ENCODE data around the gene GRWD1. TPM values are rescaled to one million over a fixed set of nuclear protein-coding genes. Genes with fewer than 3 reads are reported as not detected.
A peak's percentile ranks its signal among the peaks of the same experiment; 100 is the strongest.

Gene GRWD1
- total RNA-seq: 10 to 100 TPM; 32.8 to 46.3 TPM

GRCh38 chr19:48445606-48446481, at the start of gene GRWD1:
TSS of gene GRWD1 (plus strand) at chr19:48445983. CDS start at chr19:48446006, 23 bp downstream.
- Mint-ChIP-seq H3K9me3 (no peaks in the 10 kb centered on the region), H3K27ac (peak within 1 kb of the TSS; percentile 90 to 93), H3K36me3 (peaks cover 23 to 39% of the 10 kb centered on the region in 2 donors)
- peak; percentile 87 to 96 for DNase-seq (ENCODE audit: low spot score in 2 of 2)
- ATAC-seq: peak; percentile 96 to 98

DNA sequence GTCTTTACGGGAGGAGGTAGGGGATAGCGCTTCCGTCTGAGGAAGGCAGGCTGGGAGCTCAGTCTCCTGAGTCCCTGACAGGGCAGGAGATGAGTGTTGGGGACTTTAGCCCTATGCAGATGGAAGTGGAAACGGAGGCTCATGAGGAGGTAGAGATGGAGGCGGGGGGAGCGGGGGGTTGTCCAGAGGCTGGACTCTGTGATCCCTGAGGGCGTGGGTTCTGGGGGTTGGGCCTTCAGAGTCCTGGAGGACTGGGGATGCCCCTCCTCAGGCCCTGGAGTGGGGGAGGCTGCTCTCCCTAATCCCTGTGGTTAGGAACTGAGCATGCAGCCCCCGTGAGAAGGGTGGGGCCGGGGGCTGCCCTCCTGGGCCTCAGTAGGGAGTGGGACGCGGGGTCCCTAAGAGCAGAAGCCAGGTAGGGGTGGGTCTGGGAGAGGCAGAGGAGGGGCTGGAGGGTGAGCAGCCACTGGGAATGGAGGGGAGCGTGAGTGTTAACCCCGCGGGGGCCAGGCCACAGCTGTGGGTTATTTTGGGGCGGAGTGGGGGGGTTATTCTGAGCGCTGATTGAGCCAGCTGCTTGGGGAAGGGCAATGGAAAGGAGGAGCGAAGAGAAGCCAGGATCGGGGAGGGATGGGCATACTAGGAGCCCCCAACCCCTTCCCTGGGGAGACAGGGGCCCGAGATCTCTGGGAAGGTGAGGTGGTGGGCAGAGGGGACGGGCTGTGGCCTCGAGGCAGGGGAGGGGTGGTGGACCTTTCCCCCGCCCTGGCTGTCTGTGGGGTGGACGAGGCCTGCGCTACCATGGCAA, 49.6 kb upstream of the GRWD1 start:
- Mint-ChIP-seq H3K36me3 (peaks cover 6 to 9% of the 10 kb centered on the region in 2 donors), H3K27ac (no peak overlapping the region), H3K9me3 (peaks cover 4 to 10% of the 10 kb centered on the region in 2 donors)
- ATAC-seq (no peak), DNase-seq (ENCODE audit: low spot score in 2 of 2) (no peak)

DNA sequence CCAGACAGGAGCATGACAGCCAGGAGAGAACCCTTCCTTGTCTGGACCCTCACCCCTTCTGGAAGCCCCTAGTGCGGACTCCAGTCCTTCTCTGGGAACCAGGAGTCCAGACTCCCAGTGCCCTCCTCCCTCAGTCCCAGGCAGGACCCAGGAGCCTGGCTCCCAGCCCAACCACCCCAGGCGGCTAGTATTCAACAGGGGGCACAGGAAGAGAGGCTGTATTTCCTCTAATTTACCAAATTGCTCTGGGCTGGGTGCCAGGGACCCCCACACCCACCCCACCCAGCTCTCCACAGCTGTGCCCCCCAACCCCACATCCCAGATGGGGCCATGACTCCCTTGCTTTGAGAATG, 49.0 kb upstream of the GRWD1 start:
- peaks cover 4 to 10% of the 10 kb centered on the region in 2 donors for H3K9me3 Mint-ChIP-seq
- H3K27ac Mint-ChIP-seq: no peak overlapping the region
- no peak for DNase-seq (ENCODE audit: low spot score in 2 of 2)
- ATAC-seq: no peak
- peaks cover 6 to 9% of the 10 kb centered on the region in 2 donors for H3K36me3 Mint-ChIP-seq

DNA sequence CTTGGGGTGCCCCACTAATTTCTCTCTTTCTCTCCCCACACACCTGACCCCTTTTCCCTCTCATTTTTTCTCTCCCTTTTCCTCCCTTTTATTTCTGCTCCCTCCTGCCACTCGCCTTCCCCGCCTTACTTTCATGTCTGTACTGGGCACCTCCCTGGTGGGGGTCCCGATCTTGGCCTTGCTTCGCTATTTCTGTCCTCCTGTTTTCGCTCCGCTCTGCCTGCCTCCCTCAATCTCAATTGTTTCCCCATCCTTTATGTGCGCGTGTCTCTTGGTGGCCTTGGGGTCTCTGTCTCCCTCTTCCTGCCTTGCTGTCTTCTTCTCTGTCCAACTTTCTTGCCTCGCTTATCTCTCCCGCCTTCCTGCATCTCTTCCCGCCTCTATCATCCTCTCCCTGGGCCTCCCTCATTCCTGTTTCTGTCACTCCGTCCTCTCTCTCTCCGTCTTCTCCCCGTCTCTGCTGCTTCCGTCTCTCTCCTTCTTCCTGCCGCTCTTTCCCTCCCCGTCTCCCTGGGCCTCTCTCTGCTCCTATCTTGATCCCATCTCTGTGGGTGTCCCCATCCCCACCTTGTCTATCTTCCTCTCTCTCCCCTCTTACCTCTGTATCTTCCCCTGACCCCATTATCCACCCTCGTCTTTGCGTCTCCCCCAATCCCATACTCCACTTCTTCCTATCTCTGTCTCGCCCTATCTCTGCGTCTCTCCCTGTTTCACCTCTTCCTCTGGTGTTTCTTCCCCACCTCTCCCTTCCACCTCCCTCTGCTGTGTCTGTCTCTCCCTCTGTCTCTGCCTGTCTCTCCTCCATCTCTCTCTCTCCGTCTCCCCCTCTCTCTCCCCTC, 48.3 kb upstream of the GRWD1 start:
- Mint-ChIP-seq H3K27ac (peak overlapping the region; percentile 81 to 89), H3K36me3 (peaks cover 6 to 9% of the 10 kb centered on the region in 2 donors), H3K9me3 (peaks cover 4 to 10% of the 10 kb centered on the region in 2 donors)
- ATAC-seq: no peak
- DNase-seq (ENCODE audit: low spot score in 2 of 2): no peak

GRCh38 chr19:48398102-48398374, 47.7 kb upstream of the GRWD1 start:
- Mint-ChIP-seq H3K27ac (peak overlapping the region; percentile 81 to 89), H3K36me3 (peaks cover 6 to 9% of the 10 kb centered on the region in 2 donors), H3K9me3 (peaks cover 4 to 10% of the 10 kb centered on the region in 2 donors)
- no peak for ATAC-seq
- DNase-seq (ENCODE audit: low spot score in 2 of 2): no peak

DNA sequence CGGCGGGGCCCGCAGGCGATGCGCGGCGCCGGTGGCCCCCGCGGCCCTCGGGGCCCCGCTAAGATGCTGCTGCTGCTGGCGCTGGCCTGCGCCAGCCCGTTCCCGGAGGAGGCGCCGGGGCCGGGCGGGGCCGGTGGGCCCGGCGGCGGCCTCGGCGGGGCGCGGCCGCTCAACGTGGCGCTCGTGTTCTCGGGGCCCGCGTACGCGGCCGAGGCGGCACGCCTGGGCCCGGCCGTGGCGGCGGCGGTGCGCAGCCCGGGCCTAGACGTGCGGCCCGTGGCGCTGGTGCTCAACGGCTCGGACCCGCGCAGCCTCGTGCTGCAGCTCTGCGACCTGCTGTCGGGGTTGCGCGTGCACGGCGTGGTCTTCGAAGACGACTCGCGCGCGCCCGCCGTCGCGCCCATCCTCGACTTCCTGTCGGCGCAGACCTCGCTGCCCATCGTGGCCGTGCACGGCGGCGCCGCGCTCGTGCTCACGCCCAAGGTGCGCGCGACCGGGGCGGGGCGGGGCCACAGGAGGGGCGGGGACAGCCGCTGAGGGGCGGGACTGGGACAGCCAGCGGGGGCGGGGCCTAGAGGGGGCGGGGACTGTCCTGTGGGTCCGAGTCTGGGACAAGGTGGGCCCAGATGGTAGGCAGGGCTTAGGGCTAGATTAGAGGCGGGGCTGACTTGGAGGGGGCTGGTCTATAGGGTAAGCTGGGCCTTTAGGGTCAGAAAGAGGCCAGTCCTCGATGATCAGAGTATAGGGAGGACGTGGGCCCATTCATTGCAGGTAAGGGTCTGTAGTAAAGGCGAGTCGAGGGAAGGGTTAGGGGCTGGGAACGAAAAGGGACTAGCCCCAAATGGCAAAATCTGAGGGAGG, 47.2 kb upstream of the GRWD1 start:
- Mint-ChIP-seq H3K9me3 (peaks cover 4 to 10% of the 10 kb centered on the region in 2 donors), H3K27ac (peak overlapping the region in 1 of 2 donors; percentile 81), H3K36me3 (peaks cover 6 to 9% of the 10 kb centered on the region in 2 donors)
- ATAC-seq (peak; percentile 74 to 83), DNase-seq (ENCODE audit: low spot score in 2 of 2) (peak; percentile 82 to 87)

DNA sequence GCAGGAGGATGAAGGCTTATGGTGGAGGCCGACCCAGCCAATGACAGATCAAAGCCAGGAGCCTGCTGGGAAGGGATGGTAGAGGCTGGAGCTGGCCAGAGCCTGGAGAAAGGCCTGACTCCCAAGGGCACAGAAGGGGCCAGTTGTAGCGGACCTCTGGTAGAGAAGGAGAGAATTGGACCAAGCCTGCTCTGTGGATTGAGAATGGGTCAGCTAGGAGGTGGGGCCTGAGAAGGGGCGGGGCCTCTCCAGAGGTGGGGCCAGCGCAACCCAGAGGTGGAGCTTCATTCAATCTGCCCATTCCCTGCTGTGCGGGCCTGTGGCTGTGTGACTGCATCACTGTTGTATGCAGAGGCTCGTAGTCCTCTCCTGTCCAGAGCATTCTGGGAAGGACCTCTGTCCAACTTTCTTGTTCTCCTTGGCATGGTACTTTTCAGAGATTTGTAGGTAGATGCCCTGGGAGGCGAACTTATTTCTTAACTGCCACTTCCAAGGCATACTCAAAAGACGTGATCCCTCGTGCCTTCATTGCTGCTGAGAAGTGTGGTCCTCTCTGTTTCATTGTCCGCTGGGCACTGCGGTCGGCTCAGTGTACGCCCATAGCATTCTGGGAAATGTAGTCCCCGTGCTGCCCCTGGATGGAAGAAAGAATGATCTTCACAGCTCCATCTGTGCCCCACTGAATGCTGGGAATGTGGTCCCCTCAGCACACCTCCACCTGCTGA, 45.6 kb upstream of the GRWD1 start:
- Mint-ChIP-seq H3K9me3 (peaks cover 4 to 10% of the 10 kb centered on the region in 2 donors), H3K36me3 (peaks cover 6 to 9% of the 10 kb centered on the region in 2 donors), H3K27ac (no peak overlapping the region)
- ATAC-seq (peak; percentile 15 to 51), DNase-seq (ENCODE audit: low spot score in 2 of 2) (no peak)

GRCh38 chr19:48401287-48401686, 44.5 kb upstream of the GRWD1 start:
- peaks cover 6 to 9% of the 10 kb centered on the region in 2 donors for H3K36me3 Mint-ChIP-seq
- no peak for ATAC-seq
- peak overlapping the region in 1 of 2 donors; percentile 16 for H3K27ac Mint-ChIP-seq
- DNase-seq (ENCODE audit: low spot score in 2 of 2): no peak
- peaks cover 4 to 10% of the 10 kb centered on the region in 2 donors for H3K9me3 Mint-ChIP-seq

DNA sequence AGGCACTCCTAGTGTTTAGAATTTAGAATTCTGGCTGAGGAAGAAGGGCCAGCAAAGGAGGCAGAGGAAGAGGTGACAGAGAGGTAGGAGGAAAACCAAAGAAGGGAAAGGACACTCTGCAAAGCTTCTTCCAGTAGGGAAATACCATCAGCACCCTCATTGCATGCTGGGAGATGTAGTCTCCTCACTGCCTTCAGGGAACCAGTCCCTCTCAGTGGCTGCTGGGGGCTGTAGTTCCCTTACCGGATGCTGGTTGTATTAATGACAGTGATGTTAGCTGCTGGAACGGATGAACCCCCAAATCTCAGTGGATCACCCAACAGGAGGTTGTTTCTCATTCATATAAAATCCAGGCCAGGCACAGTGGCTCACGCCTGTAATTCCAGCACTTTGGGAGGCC, 42.2 kb upstream of the GRWD1 start:
- Mint-ChIP-seq H3K27ac (no peak overlapping the region), H3K9me3 (peaks cover 4 to 10% of the 10 kb centered on the region in 2 donors), H3K36me3 (no peaks in the 10 kb centered on the region)
- no peak for DNase-seq (ENCODE audit: low spot score in 2 of 2)
- peak in 1 of 2 donors; percentile 57 for ATAC-seq

DNA sequence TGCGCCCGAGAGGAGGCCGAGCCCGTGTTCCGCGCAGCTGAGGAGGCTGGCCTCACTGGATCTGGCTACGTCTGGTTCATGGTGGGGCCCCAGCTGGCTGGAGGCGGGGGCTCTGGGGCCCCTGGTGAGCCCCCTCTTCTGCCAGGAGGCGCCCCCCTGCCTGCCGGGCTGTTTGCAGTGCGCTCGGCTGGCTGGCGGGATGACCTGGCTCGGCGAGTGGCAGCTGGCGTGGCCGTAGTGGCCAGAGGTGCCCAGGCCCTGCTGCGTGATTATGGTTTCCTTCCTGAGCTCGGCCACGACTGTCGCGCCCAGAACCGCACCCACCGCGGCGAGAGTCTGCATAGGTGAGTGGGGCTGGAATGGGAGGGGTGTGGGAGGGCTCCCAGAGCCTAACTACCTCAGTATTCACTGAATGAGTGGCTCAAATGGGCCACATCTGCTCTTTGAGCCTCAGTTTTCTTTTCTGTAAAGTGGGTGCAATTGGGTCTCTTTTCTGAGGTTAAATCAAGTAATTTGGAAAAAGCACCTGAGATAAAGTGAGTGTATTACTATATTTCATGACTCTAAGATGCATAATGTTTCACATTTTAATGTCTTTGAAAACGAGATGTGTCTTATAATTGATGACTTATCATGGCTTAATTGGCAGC, 40.6 kb upstream of the GRWD1 start:
- H3K9me3 Mint-ChIP-seq: no peaks in the 10 kb centered on the region
- ATAC-seq (no peak), DNase-seq (ENCODE audit: low spot score in 2 of 2) (no peak)
- H3K36me3 Mint-ChIP-seq: no peaks in the 10 kb centered on the region
- H3K27ac Mint-ChIP-seq: no peak overlapping the region

DNA sequence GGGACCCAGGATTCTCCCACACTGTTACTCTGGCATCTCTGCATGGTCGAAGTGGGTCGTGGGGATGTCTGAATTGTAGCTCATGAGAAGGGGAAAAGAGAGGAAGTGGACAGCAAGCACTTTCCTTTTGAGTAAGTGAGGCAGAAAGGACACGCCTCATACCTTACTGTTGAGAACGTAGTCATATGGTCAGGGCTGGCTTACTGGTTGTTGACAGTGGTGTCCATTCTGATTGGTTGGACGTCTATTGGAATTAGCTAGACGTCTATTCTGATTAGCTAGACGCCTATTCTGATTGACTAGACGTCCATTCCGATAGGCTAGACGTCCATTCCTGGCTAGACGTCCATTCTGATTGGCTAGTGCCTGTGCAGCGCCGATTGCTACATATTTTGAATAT, 39.9 kb upstream of the GRWD1 start:
- no peak overlapping the region for H3K27ac Mint-ChIP-seq
- ATAC-seq: no peak
- no peak for DNase-seq (ENCODE audit: low spot score in 2 of 2)
- no peaks in the 10 kb centered on the region for H3K36me3 Mint-ChIP-seq
- no peaks in the 10 kb centered on the region for H3K9me3 Mint-ChIP-seq

GRCh38 chr19:48413879-48414587, 31.8 kb upstream of the GRWD1 start:
- ATAC-seq: no peak
- DNase-seq (ENCODE audit: low spot score in 2 of 2): no peak
- H3K9me3 Mint-ChIP-seq: no peaks in the 10 kb centered on the region
- H3K27ac Mint-ChIP-seq: no peak overlapping the region
- H3K36me3 Mint-ChIP-seq: no peaks in the 10 kb centered on the region

GRCh38 chr19:48415395-48415794, 30.4 kb upstream of the GRWD1 start:
- H3K36me3 Mint-ChIP-seq: no peaks in the 10 kb centered on the region
- no peak overlapping the region for H3K27ac Mint-ChIP-seq
- DNase-seq (ENCODE audit: low spot score in 2 of 2) (peak in 1 of 2 donors; percentile 73), ATAC-seq (peak; percentile 6 to 72)
- H3K9me3 Mint-ChIP-seq: no peaks in the 10 kb centered on the region

- no peaks in the 10 kb centered on the region for H3K9me3 Mint-ChIP-seq
- H3K36me3 Mint-ChIP-seq: no peaks in the 10 kb centered on the region
- ATAC-seq: no peak
- no peak overlapping the region for H3K27ac Mint-ChIP-seq
- DNase-seq (ENCODE audit: low spot score in 2 of 2): no peak
Measured at GRCh38 chr19:48415806-48416221, 30.0 kb upstream of the GRWD1 start.

All from activated naive CD4-positive, alpha-beta T cell treated with anti-CD3 and anti-CD28 coated beads, Interleukin-2, amount 50 U/mL, for 72 hours (primary cell).